IMR-90 (cell line): Measurements from ENCODE around the gene PIKFYVE. TPM values are rescaled to one million over a fixed set of nuclear protein-coding genes. Genes with fewer than 3 reads are reported as not detected.

Source experiments
- ATAC-seq: fragments of 200-7000 bp; cut with Tn5 transposase; 2 replicates; pipeline ENCODE4 v1.9.1; 2020; ENCODE audit warnings: low read depth, mild to moderate bottlenecking, moderate library complexity
- BruUV-seq: library from RNA; stranded (reverse); fragments of 400-500 nt; replicated peaks from 2 replicates; lab custom pipeline; 2021; lab: Mats Ljungman, UMichigan
- CTCF ChIA-PET: fragments of 300-600 bp; formaldehyde crosslinking; extraction: SDS; loops from one replicate; lab custom pipeline; 2021; ENCODE audit warnings: antibody characterized with exemption; lab: Yijun Ruan, JAX
- POLR2A ChIA-PET: fragments of 300-600 bp; sonication (Branson Sonifier 250); formaldehyde crosslinking; loops from one replicate; lab custom pipeline; 2022; ENCODE audit warnings: antibody characterized with exemption; ENCODE audit not compliant: unreplicated experiment; lab: Charles Lee
- DNase-seq: peaks from one replicate; pipeline ENCODE4 v3.0.0; 2013
- H2AFZ ChIP-seq: replicated peaks from 2 replicates; pipeline ENCODE3; 2013; ENCODE audit warnings: low read length, mild to moderate bottlenecking; ENCODE audit not compliant: poor library complexity
- H2AK5ac ChIP-seq: 2 replicates; pipeline ENCODE4 v1.6.1; 2013; ENCODE audit warnings: low read depth, low read length, inconsistent platforms
- H2AK9ac ChIP-seq: replicated peaks from 2 replicates; pipeline ENCODE3; 2013; ENCODE audit warnings: mild to moderate bottlenecking, low read depth, low read length, moderate library complexity; ENCODE audit not compliant: poor library complexity
- H2BK120ac ChIP-seq: 2 replicates; pipeline ENCODE4 v1.6.1; 2013; ENCODE audit warnings: low read depth, low read length, inconsistent platforms
- H2BK15ac ChIP-seq: 3 replicates; pipeline ENCODE4 v1.6.1; 2013; ENCODE audit warnings: low read depth, low read length, inconsistent platforms
- H2BK20ac ChIP-seq: 2 replicates; pipeline ENCODE4 v1.6.1; 2013; ENCODE audit warnings: low read depth, mild to moderate bottlenecking, inconsistent platforms, low read length, moderate library complexity
- H2BK5ac ChIP-seq: 2 replicates; pipeline ENCODE4 v1.6.1; 2013; ENCODE audit warnings: mild to moderate bottlenecking, low read depth, low read length, inconsistent platforms; ENCODE audit not compliant: poor library complexity, severe bottlenecking
- H3K14ac ChIP-seq: replicated peaks from 2 replicates; pipeline ENCODE4 v1.6.1; 2013; ENCODE audit warnings: low read depth, low read length, inconsistent platforms
- H3K18ac ChIP-seq: 2 replicates; pipeline ENCODE4 v1.6.1; 2013; ENCODE audit warnings: low read depth, low read length, control low read depth
- H3K23ac ChIP-seq: 2 replicates; pipeline ENCODE4 v1.6.1; 2013; ENCODE audit warnings: low read depth, low read length, inconsistent platforms
- H3K27ac ChIP-seq: 2 replicates; pipeline ENCODE4 v1.5.1; 2013; ENCODE audit warnings: mild to moderate bottlenecking, control low read depth, low read length; ENCODE audit not compliant: insufficient read depth
- H3K27me3 ChIP-seq: 2 replicates; pipeline ENCODE4 v1.6.1; 2013; ENCODE audit warnings: low read length; ENCODE audit not compliant: control insufficient read depth, insufficient read depth
- H3K36me3 ChIP-seq: 2 replicates; pipeline ENCODE4 v1.6.1; 2013; ENCODE audit warnings: low read length, mixed read lengths; ENCODE audit not compliant: control insufficient read depth, insufficient read depth
- H3K4ac ChIP-seq: 2 replicates; pipeline ENCODE4 v1.6.1; 2013; ENCODE audit warnings: low read depth, low read length, inconsistent platforms
- H3K4me1 ChIP-seq: 2 replicates; pipeline ENCODE4 v1.6.1; 2013; ENCODE audit warnings: low read length, mixed read lengths; ENCODE audit not compliant: control insufficient read depth, insufficient read depth
- H3K4me2 ChIP-seq: 2 replicates; pipeline ENCODE4 v1.6.1; 2013; ENCODE audit warnings: low read depth, mild to moderate bottlenecking, control low read depth, low read length, moderate library complexity
- H3K4me3 ChIP-seq: 2 replicates; pipeline ENCODE4 v1.5.1; 2013; ENCODE audit warnings: low read depth, mild to moderate bottlenecking, control low read depth, low read length, moderate library complexity; ENCODE audit not compliant: insufficient read depth
- H3K56ac ChIP-seq: 2 replicates; pipeline ENCODE4 v1.6.1; 2013; ENCODE audit warnings: low read length, inconsistent platforms; ENCODE audit not compliant: insufficient read depth; ENCODE audit errors: extremely low read depth
- H3K79me1 ChIP-seq, 2 experiments: 2 replicates each; pipeline ENCODE4 v1.6.1; 2013; ENCODE audit warnings: low read length in 2 of 2, inconsistent platforms in 1 of 2, low read depth in 1 of 2
- H3K9ac ChIP-seq: 2 replicates; pipeline ENCODE4 v1.6.1; 2013; ENCODE audit warnings: low read depth, low read length, control low read depth
- H3K9me1 ChIP-seq: 2 replicates; pipeline ENCODE4 v1.6.1; 2013; ENCODE audit warnings: low read length, inconsistent platforms; ENCODE audit not compliant: insufficient read depth
- H3K9me3 ChIP-seq: 2 replicates; pipeline ENCODE4 v1.6.1; 2013; ENCODE audit warnings: low read length; ENCODE audit not compliant: control insufficient read depth, insufficient read depth
- H4K20me1 ChIP-seq: 2 replicates; pipeline ENCODE4 v1.6.1; 2013; ENCODE audit warnings: low read length, inconsistent platforms; ENCODE audit not compliant: insufficient read depth
- H4K5ac ChIP-seq: 2 replicates; pipeline ENCODE4 v1.6.1; 2013; ENCODE audit warnings: mild to moderate bottlenecking, low read depth, low read length, control low read depth
- H4K8ac ChIP-seq, 2 experiments: 2 replicates each; pipeline ENCODE4 v1.6.1; 2013; ENCODE audit warnings: low read depth in 2 of 2, low read length in 2 of 2, control low read depth in 1 of 2, inconsistent platforms in 1 of 2
- H4K91ac ChIP-seq: 2 replicates; pipeline ENCODE4 v1.6.1; 2013; ENCODE audit warnings: low read depth, low read length, inconsistent platforms; ENCODE audit not compliant: insufficient read depth
- CEBPB ChIP-seq: IDR thresholded peaks from 2 replicates; pipeline ENCODE4 v1.6.1; 2012; ENCODE audit warnings: low read depth, low read length, improper control_type of control experiment
- NFE2L2 ChIP-seq: fragments of 150-350 bp; IDR thresholded peaks from 2 replicates; pipeline ENCODE4 v1.6.1; 2016; ENCODE audit warnings: low read depth, mild to moderate bottlenecking, low read length
- WGBS, 2 experiments: methylation state at CpG; one replicate each; pipeline versions ENCODE4 v1.1.5 to v1.1.7; 2013; ENCODE audit warnings: missing lambda C conversion rate in 2 of 2; ENCODE audit not compliant: insufficient read length in 1 of 2; ENCODE audit errors: extremely low coverage in 2 of 2; 5-methylcytosine and 5-hydroxymethylcytosine counted together
- dilution Hi-C: fragments of 300-500 bp; cut with HindIII; formaldehyde crosslinking; loops from one replicate; pipeline ENCODE4 v1.14.3; 2018; ENCODE audit warnings: low sequenced_read_pairs; ENCODE audit not compliant: unreplicated experiment
- in situ Hi-C: fragments of 300-500 bp; cut with MboI; formaldehyde crosslinking; loops from 3 replicates; pipeline ENCODE4 v1.14.3; 2019; ENCODE audit warnings: low sequenced_read_pairs, inconsistent platforms, mixed read lengths
- intact Hi-C: fragments of 100-400 bp; cut with micrococcal nuclease; formaldehyde crosslinking; loops from 2 replicates; pipeline ENCODE4 v1.10.0; 2022
- polyA plus RNA-seq, 3 experiments: library from polyadenylated mRNA; depleted of rRNA; stranded (reverse); fragments of >200 nt; gene quantifications; 2 replicates each; pipeline ENCODE4 v1.2.3, GENCODE V29; 2012; ENCODE audit warnings: low replicate concordance in 1 of 3
- total RNA-seq: library from RNA; depleted of rRNA; stranded (reverse); fragments of >200 nt; gene quantifications from 2 replicates; pipeline ENCODE4 v1.2.3, GENCODE V29; 2012

PIKFYVE gene
- total and polyA plus RNA-seq, 2 of the 4 experiments (the other 2 are of a cell fraction): 9.3 to 34.6 TPM

GRCh38 chr2:208250388-208250787, 15.7 kb upstream of the PIKFYVE start:
- H3K4me3 ChIP-seq: no peak overlapping the region
- DNase-seq (peak; percentile 17), ATAC-seq (no peak)
- no peak overlapping the region for H2BK5ac ChIP-seq
- H3K9ac ChIP-seq: no peak overlapping the region
- peaks cover 14% of the 10 kb centered on the region; the same call in 1 of the 2 replicates for H3K36me3 ChIP-seq
- no peaks in the 10 kb centered on the region for H4K20me1 ChIP-seq
- dilution Hi-C loops (no loop called here), in situ Hi-C loops (loop anchor here (25.0 kb wide), 1 partner anchor 513 kb away; no protein-coding TSS in a partner anchor), intact Hi-C loops (no loop called here)
- no peak overlapping the region for H3K56ac ChIP-seq
- ChIA-PET CTCF (interaction anchor here (0.6 kb wide), 2 partner anchors 28 to 436 kb away, joined by 4 to 5 read pairs; no protein-coding TSS in a partner anchor), POLR2A (no interaction called here)
- H3K18ac ChIP-seq: no peak overlapping the region
- no peaks in the 10 kb centered on the region for H3K27me3 ChIP-seq
- no TSS peak for BruUV-seq
- no peak overlapping the region for H4K5ac ChIP-seq
- H2AFZ ChIP-seq: no peak overlapping the region
- H3K27ac ChIP-seq: no peak overlapping the region
- no peaks in the 10 kb centered on the region for H3K9me3 ChIP-seq
- no peak overlapping the region for H2BK120ac ChIP-seq
- H4K91ac ChIP-seq: no peak overlapping the region
- no peak overlapping the region for H2BK20ac ChIP-seq
- H3K4ac ChIP-seq: no peak overlapping the region
- H3K9me1 ChIP-seq: peaks cover 2% of the 10 kb centered on the region; the same call in 1 of the 2 replicates
- no peak overlapping the region for H2AK5ac ChIP-seq
- no CpG with 5 or more reads among the region's 2 CpGs for WGBS, 2 experiments
- H3K4me1 ChIP-seq: peaks cover 7% of the 10 kb centered on the region
- no peak overlapping the region for H3K23ac ChIP-seq
- no peak overlapping the region for H4K8ac ChIP-seq
- TF ChIP-seq NFE2L2 (no peak), CEBPB (peak; percentile 59)
- H3K79me1 ChIP-seq: peaks cover 4 to 17% of the 10 kb centered on the region in 2 experiments; a peak in 3 of 4 replicates
- no peak overlapping the region for H2BK15ac ChIP-seq
- H3K4me2 ChIP-seq: no peak overlapping the region
- H2AK9ac ChIP-seq: no peak overlapping the region
- no peak overlapping the region for H3K14ac ChIP-seq
